ENCODE results near the gene RAB11A. TPM values are rescaled to one million over a fixed set of nuclear protein-coding genes. Genes with fewer than 3 reads are reported as not detected.
A peak's percentile ranks its signal among the peaks of the same experiment; 100 is the strongest.

Gene RAB11A
- total RNA-seq, 6 experiments from 2014 or later: 50.3 to 110 (median 81.6) TPM

- no peak overlapping the region for H3K4me3 ChIP-seq
Observed at GRCh38 chr15:65851981-65852380, 17.3 kb upstream of the RAB11A start.

GRCh38 chr15:65856821-65857455 lies 12.4 kb upstream of the RAB11A start:
- ATAC-seq: peak; percentile 76 to 89 (median 84)
- peak; percentile 66 to 76 (median 68) for DNase-seq
- 39% methylated on average over 8 of the region's 12 CpGs for WGBS (ENCODE audit: insufficient coverage, low coverage, low lambda C conversion rate, missing lambda C conversion rate)
- Histone ChIP-seq H3K4me3 (no peak overlapping the region), H3K27me3 (no peaks in the 10 kb centered on the region), H3K27ac (no peak overlapping the region), H3K4me1 (no peaks in the 10 kb centered on the region), H3K36me3 (no peaks in the 10 kb centered on the region), H3K9me3 (no peaks in the 10 kb centered on the region)
- intact Hi-C loops (cut with DNase I): loop anchor here in 1 of 2 donors (10.0 kb wide), 1 partner anchor 212 kb away; no protein-coding TSS in a partner anchor
- no peak for TF ChIP-seq POLR2A (IDR thresholded peaks at IDR 0.05)
- TF ChIP-seq, protein P1, sequence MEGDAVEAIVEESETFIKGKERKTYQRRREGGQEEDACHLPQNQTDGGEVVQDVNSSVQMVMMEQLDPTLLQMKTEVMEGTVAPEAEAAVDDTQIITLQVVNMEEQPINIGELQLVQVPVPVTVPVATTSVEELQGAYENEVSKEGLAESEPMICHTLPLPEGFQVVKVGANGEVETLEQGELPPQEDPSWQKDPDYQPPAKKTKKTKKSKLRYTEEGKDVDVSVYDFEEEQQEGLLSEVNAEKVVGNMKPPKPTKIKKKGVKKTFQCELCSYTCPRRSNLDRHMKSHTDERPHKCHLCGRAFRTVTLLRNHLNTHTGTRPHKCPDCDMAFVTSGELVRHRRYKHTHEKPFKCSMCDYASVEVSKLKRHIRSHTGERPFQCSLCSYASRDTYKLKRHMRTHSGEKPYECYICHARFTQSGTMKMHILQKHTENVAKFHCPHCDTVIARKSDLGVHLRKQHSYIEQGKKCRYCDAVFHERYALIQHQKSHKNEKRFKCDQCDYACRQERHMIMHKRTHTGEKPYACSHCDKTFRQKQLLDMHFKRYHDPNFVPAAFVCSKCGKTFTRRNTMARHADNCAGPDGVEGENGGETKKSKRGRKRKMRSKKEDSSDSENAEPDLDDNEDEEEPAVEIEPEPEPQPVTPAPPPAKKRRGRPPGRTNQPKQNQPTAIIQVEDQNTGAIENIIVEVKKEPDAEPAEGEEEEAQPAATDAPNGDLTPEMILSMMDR (IDR thresholded peaks at IDR 0.05): peak; percentile 73 to 92 (median 87)

More at GRCh38 chr15:65851981-65852380, 17.3 kb upstream of the RAB11A start:
- Histone ChIP-seq H3K27ac (no peak overlapping the region), H3K27me3 (no peaks in the 10 kb centered on the region), H3K9me3 (no peaks in the 10 kb centered on the region), H3K36me3 (no peaks in the 10 kb centered on the region), H3K4me1 (no peaks in the 10 kb centered on the region)
- DNase-seq (no peak), ATAC-seq (no peak)
- TF ChIP-seq, protein P1 (IDR thresholded peaks at IDR 0.05): no peak
- no peak for TF ChIP-seq POLR2A (IDR thresholded peaks at IDR 0.05)
- 85% methylated on average over 5 of the region's 5 CpGs for WGBS (ENCODE audit: insufficient coverage, low coverage, low lambda C conversion rate, missing lambda C conversion rate)
- intact Hi-C loops (cut with DNase I): loop anchor here in 1 of 2 donors (10.0 kb wide), 1 partner anchor 207 kb away; no protein-coding TSS in a partner anchor

- Histone ChIP-seq H3K36me3 (no peaks in the 10 kb centered on the region), H3K9me3 (no peaks in the 10 kb centered on the region), H3K27me3 (no peaks in the 10 kb centered on the region), H3K27ac (no peak overlapping the region), H3K4me3 (no peak overlapping the region), H3K4me1 (no peaks in the 10 kb centered on the region)
- intact Hi-C loops (cut with DNase I): loop anchor here in 1 of 2 donors (10.0 kb wide), 1 partner anchor 213 kb away; no protein-coding TSS in a partner anchor
- no peak for ATAC-seq
- WGBS (ENCODE audit: insufficient coverage, low coverage, low lambda C conversion rate, missing lambda C conversion rate): 70% methylated on average over 5 of the region's 5 CpGs
- DNase-seq: no peak
- no peak for TF ChIP-seq POLR2A (IDR thresholded peaks at IDR 0.05)
Observed at GRCh38 chr15:65857718-65858402, 11.4 kb upstream of the RAB11A start.

DNA sequence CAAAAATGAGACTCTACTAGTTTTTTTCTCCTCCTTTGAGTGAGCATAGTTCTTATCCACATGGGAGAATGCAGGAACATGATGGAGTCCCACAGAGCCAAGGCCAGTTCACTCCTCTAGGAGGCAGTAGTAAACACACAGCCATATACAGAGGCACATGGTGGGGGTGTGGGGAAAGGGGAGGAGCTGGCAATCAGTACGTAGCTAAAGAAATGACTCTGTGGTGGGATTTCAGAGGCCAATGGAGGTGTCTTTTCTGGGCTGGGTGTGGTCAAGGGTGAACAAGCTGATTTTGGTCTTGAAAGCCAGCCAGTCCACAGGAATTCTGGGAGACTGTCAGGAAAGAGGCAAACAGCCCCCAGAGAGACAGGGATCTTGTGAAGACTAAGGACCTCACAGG lies 6.6 kb upstream of the RAB11A start:
- intact Hi-C loops (cut with DNase I): no loop called here
- Histone ChIP-seq H3K9me3 (no peaks in the 10 kb centered on the region), H3K27ac (no peak overlapping the region), H3K36me3 (no peaks in the 10 kb centered on the region), H3K4me1 (no peaks in the 10 kb centered on the region), H3K4me3 (no peak overlapping the region), H3K27me3 (no peaks in the 10 kb centered on the region)
- ATAC-seq: peak; percentile 60 to 69 (median 64)
- WGBS (ENCODE audit: insufficient coverage, low coverage, low lambda C conversion rate, missing lambda C conversion rate): 17% methylated on average over 1 of the region's 1 CpG
- no peak for DNase-seq
- TF ChIP-seq, protein P1 (IDR thresholded peaks at IDR 0.05): peak in 2 of 4 donors; percentile 17 to 35
- TF ChIP-seq POLR2A (IDR thresholded peaks at IDR 0.05): no peak

DNA sequence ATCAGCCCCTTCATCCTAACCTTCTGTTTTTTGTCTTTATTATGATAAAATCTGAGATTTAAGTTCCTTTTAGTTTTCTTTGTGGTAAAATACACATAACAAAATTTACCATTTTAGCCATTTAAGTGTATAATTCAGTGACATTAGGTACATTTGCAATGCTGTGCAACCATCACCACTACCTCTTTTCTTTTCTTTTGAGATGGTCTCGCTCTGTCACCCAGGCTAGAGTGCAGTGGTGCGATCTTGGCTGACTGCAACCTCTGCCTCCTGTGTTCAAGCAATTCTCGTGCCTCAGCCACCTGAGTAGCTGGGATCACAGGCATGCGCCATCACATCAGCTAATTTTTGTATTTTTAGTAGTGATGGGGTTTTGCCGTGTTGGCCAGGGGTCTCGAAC lies 6.2 kb upstream of the RAB11A start:
- H3K4me3 ChIP-seq: no peak overlapping the region
- TF ChIP-seq POLR2A (IDR thresholded peaks at IDR 0.05): no peak
- TF ChIP-seq, protein P1 (IDR thresholded peaks at IDR 0.05): no peak
- no peaks in the 10 kb centered on the region for H3K27me3 ChIP-seq
- intact Hi-C loops (cut with DNase I): no loop called here
- no peaks in the 10 kb centered on the region for H3K36me3 ChIP-seq
- no peaks in the 10 kb centered on the region for H3K4me1 ChIP-seq
- no peaks in the 10 kb centered on the region for H3K9me3 ChIP-seq
- H3K27ac ChIP-seq: no peak overlapping the region
- WGBS (ENCODE audit: insufficient coverage, low coverage, low lambda C conversion rate, missing lambda C conversion rate): 96% methylated on average over 6 of the region's 6 CpGs
- DNase-seq: no peak
- no peak for ATAC-seq

All from right lobe of liver (tissue), 6 donors.